Ovary (tissue), 3 donors: ENCODE measurements around the gene SAMD4A.

Source experiments
- CTCF ChIP-seq, 3 donors: fragments of 450-650 bp in 2 of 3; fragments of 200-600 bp in 1 of 3; IDR thresholded peaks; one replicate each; pipeline versions ENCODE4 v1.5.1 to v1.8.0; 2016 to 2022; ENCODE audit warnings: antibody characterized with exemption in 3 of 3, mild to moderate bottlenecking in 1 of 3
- POLR2A ChIP-seq: fragments of 450-650 bp; IDR thresholded peaks from one replicate; pipeline ENCODE4 v1.6.1; 2017; ENCODE audit warnings: antibody characterized with exemption, mild to moderate bottlenecking, moderate library complexity
- donor health status: DM: no; HTN: no; CAD: no.

- TF ChIP-seq CTCF (IDR thresholded peaks at IDR 0.05), result no peak
- no peak for TF ChIP-seq POLR2A
These were observed 16.4 kb upstream of the SAMD4A start for GRCh38 chr14:54550514-54550913.
